HG03439 (cell line): Measurements from ENCODE around the gene POFUT2.
A peak's percentile ranks its signal among the peaks of the same experiment; 100 is the strongest.

Experiments used
- ATAC-seq: cut with Tn5 transposase; IDR thresholded peaks from one replicate; pipeline ENCODE4 v1.9.1; 2021; ENCODE audit warnings: mild to moderate bottlenecking, moderate library complexity; ENCODE audit not compliant: unreplicated experiment

Gene POFUT2

GRCh38 chr21:45287438-45288391, at the start of gene POFUT2:
POFUT2 (minus strand) TSS chr21:45287895; CDS start chr21:45287871, 24 bp downstream.
- ATAC-seq = peak; percentile 85

- ATAC-seq = no peak
Measured at GRCh38 chr21:45336870-45337269, 49.2 kb upstream of the POFUT2 start.

- ATAC-seq = no peak
Measured at GRCh38 chr21:45336535-45336810, 48.8 kb upstream of the POFUT2 start.

- no peak for ATAC-seq
Measured at GRCh38 chr21:45335761-45336534, 48.3 kb upstream of the POFUT2 start.

- ATAC-seq = no peak
Measured at GRCh38 chr21:45335151-45335760, 47.6 kb upstream of the POFUT2 start.

GRCh38 chr21:45334591-45335081, 46.9 kb upstream of the POFUT2 start:
- ATAC-seq = no peak

GRCh38 chr21:45334134-45334533, 46.4 kb upstream of the POFUT2 start:
- no peak for ATAC-seq

- ATAC-seq = no peak
Measured at GRCh38 chr21:45333583-45334121, 46.0 kb upstream of the POFUT2 start.

- no peak for ATAC-seq
Measured at GRCh38 chr21:45332981-45333582, 45.4 kb upstream of the POFUT2 start.

- ATAC-seq = no peak
Measured at GRCh38 chr21:45332415-45332814, 44.7 kb upstream of the POFUT2 start.

- ATAC-seq = no peak
Measured at GRCh38 chr21:45331531-45332147, 43.9 kb upstream of the POFUT2 start.

GRCh38 chr21:45330851-45331261, 43.2 kb upstream of the POFUT2 start:
- no peak for ATAC-seq

- ATAC-seq = no peak
Measured at GRCh38 chr21:45330075-45330781, 42.5 kb upstream of the POFUT2 start.

GRCh38 chr21:45329261-45330074, 41.8 kb upstream of the POFUT2 start:
- no peak for ATAC-seq

GRCh38 chr21:45328198-45329091, 40.8 kb upstream of the POFUT2 start:
- ATAC-seq = no peak

- no peak for ATAC-seq
Measured at GRCh38 chr21:45327441-45328197, 39.9 kb upstream of the POFUT2 start.

GRCh38 chr21:45326891-45327440, 39.3 kb upstream of the POFUT2 start:
- ATAC-seq = no peak
